ENCODE data around the gene RAB8B.
A peak's percentile ranks its signal among the peaks of the same experiment; 100 is the strongest.

Gene RAB8B

DNA sequence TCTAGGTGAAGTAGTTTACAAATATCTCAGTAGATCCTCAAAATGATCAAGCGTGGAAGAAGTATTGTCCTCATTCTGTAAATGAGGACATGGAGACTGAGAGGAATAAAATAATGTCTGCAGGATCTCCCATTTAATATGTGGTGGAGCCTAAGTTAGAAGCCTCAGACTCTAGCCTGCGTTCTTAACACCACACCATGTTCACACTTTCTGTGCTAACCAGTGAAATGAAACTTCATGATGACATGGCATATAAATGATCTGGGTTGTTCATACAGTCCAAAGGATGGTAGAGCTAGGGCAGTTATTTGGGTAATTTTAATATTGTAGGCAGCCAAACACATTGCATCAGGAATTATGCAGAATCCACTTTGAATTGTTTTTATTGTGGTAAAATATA, 62.9 kb downstream of the RAB8B start:
- no peak for DNase-seq
- H3K4me3 Mint-ChIP-seq: no peak overlapping the region

DNA sequence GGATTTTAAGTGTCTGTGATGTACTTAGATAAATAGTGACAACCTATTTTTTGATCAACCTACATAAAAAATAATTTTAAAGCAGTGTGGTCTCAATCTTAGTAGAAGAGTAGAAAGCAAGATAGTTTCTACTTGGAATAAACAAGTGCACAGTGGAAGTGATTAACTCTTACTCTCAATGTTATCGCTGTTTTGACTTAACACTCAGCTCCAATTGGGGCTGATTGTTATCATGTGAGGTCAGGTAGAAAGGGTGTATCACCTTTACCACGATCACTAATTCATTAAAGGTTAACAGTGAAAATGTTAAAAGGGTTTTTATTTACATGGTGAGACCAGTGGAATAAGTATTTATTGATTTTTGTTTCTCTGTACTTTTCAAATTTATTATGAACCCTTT, 65.6 kb downstream of the RAB8B start:
- H3K27ac Mint-ChIP-seq: no peak overlapping the region
- peaks cover 37% of the 10 kb centered on the region for H3K4me1 Mint-ChIP-seq
- no peaks in the 10 kb centered on the region for H3K27me3 Mint-ChIP-seq (ENCODE audit: low read depth, poor library complexity)
- H3K36me3 Mint-ChIP-seq (ENCODE audit: low read depth): peaks cover 48% of the 10 kb centered on the region
- peaks cover 4% of the 10 kb centered on the region for H3K9me3 Mint-ChIP-seq
- no peak overlapping the region for H3K4me3 Mint-ChIP-seq
- TF ChIP-seq, protein P1, sequence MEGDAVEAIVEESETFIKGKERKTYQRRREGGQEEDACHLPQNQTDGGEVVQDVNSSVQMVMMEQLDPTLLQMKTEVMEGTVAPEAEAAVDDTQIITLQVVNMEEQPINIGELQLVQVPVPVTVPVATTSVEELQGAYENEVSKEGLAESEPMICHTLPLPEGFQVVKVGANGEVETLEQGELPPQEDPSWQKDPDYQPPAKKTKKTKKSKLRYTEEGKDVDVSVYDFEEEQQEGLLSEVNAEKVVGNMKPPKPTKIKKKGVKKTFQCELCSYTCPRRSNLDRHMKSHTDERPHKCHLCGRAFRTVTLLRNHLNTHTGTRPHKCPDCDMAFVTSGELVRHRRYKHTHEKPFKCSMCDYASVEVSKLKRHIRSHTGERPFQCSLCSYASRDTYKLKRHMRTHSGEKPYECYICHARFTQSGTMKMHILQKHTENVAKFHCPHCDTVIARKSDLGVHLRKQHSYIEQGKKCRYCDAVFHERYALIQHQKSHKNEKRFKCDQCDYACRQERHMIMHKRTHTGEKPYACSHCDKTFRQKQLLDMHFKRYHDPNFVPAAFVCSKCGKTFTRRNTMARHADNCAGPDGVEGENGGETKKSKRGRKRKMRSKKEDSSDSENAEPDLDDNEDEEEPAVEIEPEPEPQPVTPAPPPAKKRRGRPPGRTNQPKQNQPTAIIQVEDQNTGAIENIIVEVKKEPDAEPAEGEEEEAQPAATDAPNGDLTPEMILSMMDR (IDR thresholded peaks at IDR 0.05): no peak
- no peak for DNase-seq

More for the DNA sequence above, 62.9 kb downstream of the RAB8B start:
- H3K4me1 Mint-ChIP-seq: peaks cover 37% of the 10 kb centered on the region
- H3K27ac Mint-ChIP-seq: no peak overlapping the region
- TF ChIP-seq, protein P1 (IDR thresholded peaks at IDR 0.05): no peak
- no peaks in the 10 kb centered on the region for H3K27me3 Mint-ChIP-seq (ENCODE audit: low read depth, poor library complexity)
- H3K36me3 Mint-ChIP-seq (ENCODE audit: low read depth): peaks cover 43% of the 10 kb centered on the region
- H3K9me3 Mint-ChIP-seq: no peaks in the 10 kb centered on the region

DNA sequence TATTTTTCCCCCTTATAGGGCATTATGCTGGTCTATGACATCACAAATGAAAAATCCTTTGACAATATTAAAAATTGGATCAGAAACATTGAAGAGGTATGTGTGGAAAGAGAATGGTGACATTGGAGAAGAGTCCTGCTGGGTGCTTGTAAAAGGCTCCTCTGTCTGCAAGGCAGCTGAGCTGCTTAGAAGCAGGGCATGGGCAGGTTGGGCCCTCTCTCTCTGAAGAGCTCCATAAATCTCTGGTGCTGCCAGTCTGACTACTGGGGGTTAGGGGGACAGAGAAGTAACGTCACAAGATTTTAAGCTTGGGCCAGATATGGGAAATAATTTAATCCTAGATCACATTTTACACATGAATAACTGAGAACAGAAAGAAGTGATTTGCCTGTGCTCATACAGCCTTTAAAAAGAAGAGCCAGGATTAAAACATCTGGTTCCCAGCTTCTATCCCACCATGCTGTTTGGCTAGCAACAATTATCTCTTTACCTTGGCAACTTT, 66.1 kb downstream of the RAB8B start:
- Mint-ChIP-seq H3K36me3 (ENCODE audit: low read depth) (peaks cover 48% of the 10 kb centered on the region), H3K4me3 (no peak overlapping the region), H3K27me3 (ENCODE audit: low read depth, poor library complexity) (no peaks in the 10 kb centered on the region), H3K27ac (peak overlapping the region; percentile 89), H3K4me1 (peaks cover 37% of the 10 kb centered on the region), H3K9me3 (peaks cover 7% of the 10 kb centered on the region)
- DNase-seq: peak; percentile 34
- TF ChIP-seq, protein P1 (IDR thresholded peaks at IDR 0.05): no peak

DNA sequence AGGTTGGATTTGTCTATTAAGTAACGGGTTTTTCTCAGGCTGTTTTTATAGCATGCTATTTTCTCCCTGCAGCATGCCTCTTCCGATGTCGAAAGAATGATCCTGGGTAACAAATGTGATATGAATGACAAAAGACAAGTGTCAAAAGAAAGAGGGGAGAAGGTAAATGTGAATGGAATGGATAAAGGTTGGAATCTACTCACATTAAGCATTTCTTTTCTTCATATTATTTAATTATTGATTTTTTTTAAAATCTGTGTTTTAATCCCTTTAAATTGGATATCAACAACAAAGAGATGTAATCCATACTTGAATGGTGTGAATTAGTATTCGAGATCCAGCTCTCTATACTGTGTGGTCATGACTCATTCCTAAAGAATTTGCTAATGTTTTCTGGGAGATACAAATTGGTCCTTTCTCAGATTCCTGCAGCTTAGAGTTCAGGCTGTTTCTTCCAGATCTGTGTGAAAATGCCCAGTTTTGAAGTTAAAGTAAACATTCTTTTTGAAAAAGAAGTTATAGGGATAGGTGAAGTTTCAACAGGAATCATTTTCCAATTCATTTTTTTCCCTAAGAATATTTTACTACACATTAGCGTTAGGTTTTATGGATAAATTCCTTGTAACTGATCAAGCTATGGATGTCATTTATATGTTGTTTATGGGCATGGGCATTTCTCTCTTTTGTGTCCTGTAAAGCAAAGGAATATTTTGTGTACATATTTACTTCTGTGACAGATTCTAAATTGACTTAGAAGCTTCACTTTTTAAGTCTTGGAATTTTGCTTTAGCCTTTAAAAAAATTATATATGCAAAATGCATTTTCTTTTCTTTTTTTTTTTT, 67.2 kb downstream of the RAB8B start:
- TF ChIP-seq, protein P1 (IDR thresholded peaks at IDR 0.05): no peak
- H3K4me1 Mint-ChIP-seq: peaks cover 37% of the 10 kb centered on the region
- no peak for DNase-seq
- H3K27me3 Mint-ChIP-seq (ENCODE audit: low read depth, poor library complexity): no peaks in the 10 kb centered on the region
- H3K27ac Mint-ChIP-seq: peak overlapping the region; percentile 86
- H3K4me3 Mint-ChIP-seq: no peak overlapping the region
- peaks cover 7% of the 10 kb centered on the region for H3K9me3 Mint-ChIP-seq
- H3K36me3 Mint-ChIP-seq (ENCODE audit: low read depth): peaks cover 55% of the 10 kb centered on the region

DNA sequence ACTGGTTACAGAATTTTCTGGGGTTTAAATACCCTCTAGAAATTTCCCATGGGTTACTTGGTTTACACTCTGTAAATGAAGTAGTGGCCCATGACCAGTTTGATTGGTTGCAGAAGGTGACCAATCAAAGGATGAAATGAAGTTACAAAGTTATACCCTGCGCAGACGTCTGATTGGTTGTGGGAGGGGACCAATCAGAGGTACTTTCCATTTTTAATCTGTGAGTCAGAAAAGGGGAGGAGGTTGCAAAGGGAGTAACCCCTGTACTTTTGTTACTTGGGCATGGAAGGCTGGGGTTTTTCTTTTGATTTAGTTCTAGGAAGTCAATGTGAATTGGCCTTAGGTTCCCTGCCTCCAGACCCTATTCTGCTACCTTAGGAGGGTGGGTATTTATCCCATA, 69.3 kb downstream of the RAB8B start:
- no peaks in the 10 kb centered on the region for H3K27me3 Mint-ChIP-seq (ENCODE audit: low read depth, poor library complexity)
- H3K4me1 Mint-ChIP-seq: peaks cover 32% of the 10 kb centered on the region
- peaks cover 7% of the 10 kb centered on the region for H3K9me3 Mint-ChIP-seq
- no peak overlapping the region for H3K4me3 Mint-ChIP-seq
- TF ChIP-seq, protein P1 (IDR thresholded peaks at IDR 0.05): no peak
- peaks cover 56% of the 10 kb centered on the region for H3K36me3 Mint-ChIP-seq (ENCODE audit: low read depth)
- no peak overlapping the region for H3K27ac Mint-ChIP-seq
- no peak for DNase-seq

DNA sequence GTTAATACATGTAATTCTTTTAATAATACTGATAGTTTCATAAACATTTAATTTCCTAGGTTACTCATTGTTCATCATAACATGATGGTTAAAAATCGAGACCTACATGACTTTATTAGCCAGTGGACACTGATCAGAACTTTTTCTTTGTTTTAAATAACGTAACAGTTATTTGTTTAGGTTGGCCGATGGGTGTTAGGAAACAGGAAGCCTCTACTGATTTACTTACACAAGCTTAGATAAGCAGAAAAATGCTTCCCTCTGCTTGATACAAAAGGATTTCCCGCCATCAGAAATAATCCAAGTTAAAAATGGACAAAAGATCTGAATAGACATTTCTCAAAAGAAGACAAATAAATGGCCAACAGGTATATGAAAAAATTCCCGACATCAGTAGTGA, 71.4 kb downstream of the RAB8B start:
- no peaks in the 10 kb centered on the region for H3K27me3 Mint-ChIP-seq (ENCODE audit: low read depth, poor library complexity)
- peaks cover 7% of the 10 kb centered on the region for H3K9me3 Mint-ChIP-seq
- TF ChIP-seq, protein P1 (IDR thresholded peaks at IDR 0.05): no peak

More for the DNA sequence above, 71.4 kb downstream of the RAB8B start:
- no peak overlapping the region for H3K27ac Mint-ChIP-seq
- H3K36me3 Mint-ChIP-seq (ENCODE audit: low read depth): peaks cover 53% of the 10 kb centered on the region
- H3K4me3 Mint-ChIP-seq: no peak overlapping the region
- DNase-seq: no peak
- peaks cover 12% of the 10 kb centered on the region for H3K4me1 Mint-ChIP-seq
